Gastrocnemius medialis (tissue), 4 donors: Measurements from ENCODE around the gene LRP11. TPM values are rescaled to one million over a fixed set of nuclear protein-coding genes. Genes with fewer than 3 reads are reported as not detected.
A peak's percentile ranks its signal among the peaks of the same experiment; 100 is the strongest.
"Not testable (repeated sequence)": the region's sequence is repeated elsewhere in the genome, so short reads cannot be mapped to it uniquely, and the experiment has no call there.

ENCODE experiments used
- ATAC-seq, 2 donors: fragments of 150-250 bp; one replicate each; pipeline ENCODE4 v1.9.1; 2016
- DNase-seq, 2 donors: peaks; one replicate each; pipeline ENCODE4 v3.0.0-alpha.2; 2019
- H3K27ac ChIP-seq, 4 donors: fragments of 200-600 bp; sonication (generic); 1 replicate in 1 of 4; 2 replicates in 3 of 4; pipeline ENCODE4 v1.5.1; 2016 to 2018; ENCODE audit warnings: mild to moderate bottlenecking in 2 of 4, moderate library complexity in 1 of 4
- H3K27me3 ChIP-seq, 3 donors: fragments of 200-600 bp; sonication (generic) in 2 of 3; 1 replicate in 1 of 3; 2 replicates in 2 of 3; pipeline versions ENCODE4 v1.5.1 to v1.6.0; 2016 to 2019; ENCODE audit warnings: mild to moderate bottlenecking in 1 of 3, moderate library complexity in 1 of 3
- H3K36me3 ChIP-seq, 2 donors: fragments of 200-600 bp; sonication (generic) in 1 of 2; one replicate each; pipeline ENCODE4 v1.5.1; 2017 to 2018
- H3K4me1 ChIP-seq, 2 donors: fragments of 200-600 bp; sonication (generic) in 1 of 2; one replicate each; pipeline ENCODE4 v1.5.1; 2016 to 2017; ENCODE audit warnings: mild to moderate bottlenecking in 2 of 2
- H3K4me3 ChIP-seq, 4 donors: fragments of 200-600 bp; sonication (generic) in 3 of 4; 1 replicate in 1 of 4; 2 replicates in 3 of 4; pipeline ENCODE4 v1.5.1; 2016 to 2019; ENCODE audit warnings: mild to moderate bottlenecking in 2 of 4
- H3K9me3 ChIP-seq, 3 donors: fragments of 200-600 bp; sonication (generic) in 2 of 3; 1 replicate in 1 of 3; 2 replicates in 2 of 3; pipeline ENCODE4 v1.5.1; 2016 to 2019
- CTCF ChIP-seq, 5 experiments: fragments of 450-650 bp in 3 of 5; fragments of 200-600 bp in 2 of 5; sonication (generic) in 2 of 5; IDR thresholded peaks in 4 of 5; conservative IDR thresholded peaks in 1 of 5; 1 replicate in 4 of 5; 2 replicates in 1 of 5; pipeline ENCODE4 v1.5.1; 2016 to 2019; ENCODE audit warnings: antibody characterized with exemption in 5 of 5, mild to moderate bottlenecking in 3 of 5, moderate library complexity in 3 of 5
- POLR2A ChIP-seq, 2 donors: fragments of 450-650 bp; IDR thresholded peaks; one replicate each; pipeline ENCODE4 v1.6.1; 2017; ENCODE audit warnings: antibody characterized with exemption in 2 of 2, mild to moderate bottlenecking in 2 of 2, moderate library complexity in 2 of 2
- in situ Hi-C, 4 donors: fragments of 200-750 bp; cut with MboI; loops; one replicate each; pipeline versions ENCODE4 v1.15.0 to v1.8.0; 2017; ENCODE audit warnings: low sequenced_read_pairs in 4 of 4
- intact Hi-C: fragments of 100-400 bp; cut with DNase I; formaldehyde crosslinking; loops from one replicate; pipeline ENCODE4 v1.15.1; 2023; ENCODE audit warnings: low total_unique reads
- total RNA-seq, 4 donors: library from RNA; depleted of rRNA; stranded (reverse); fragments of >200 nt; gene quantifications; one replicate each; pipeline versions ENCODE4 v1.1.0 to v1.2.3, GENCODE V29; 2016

Gene LRP11
- total RNA-seq, 4 donors from 2014 or later, result 5.5 to 19.8 (median 6.1) TPM

GRCh38 chr6:149855040-149855654 is 9.0 kb downstream of the LRP11 start:
- Histone ChIP-seq H3K36me3 (no peaks in the 10 kb centered on the region), H3K27ac (no peak overlapping the region), H3K27me3 (no peaks in the 10 kb centered on the region), H3K9me3 (no peaks in the 10 kb centered on the region), H3K4me3 (no peak overlapping the region), H3K4me1 (peaks cover 33 to 34% of the 10 kb centered on the region in 2 donors)
- in situ Hi-C loops, result no loop called here
- ATAC-seq, result no peak
- TF ChIP-seq POLR2A (IDR thresholded peaks at IDR 0.05) (no peak), CTCF (IDR thresholded peaks at IDR 0.05 in 4 of 5, conservative IDR thresholded peaks at IDR 0.05 in 1 of 5) (no peak)
- intact Hi-C loops, result no loop called here
- DNase-seq, result no peak

- H3K36me3 ChIP-seq, result no peaks in the 10 kb centered on the region
- no peak overlapping the region for H3K4me3 ChIP-seq
- no peak for ATAC-seq
- H3K27ac ChIP-seq, result no peak overlapping the region
- no peak for DNase-seq
- H3K4me1 ChIP-seq, result peaks cover 27 to 28% of the 10 kb centered on the region in 2 donors
- no peaks in the 10 kb centered on the region for H3K27me3 ChIP-seq
- in situ Hi-C loops, result no loop called here
- intact Hi-C loops, result no loop called here
- TF ChIP-seq CTCF (IDR thresholded peaks at IDR 0.05 in 4 of 5, conservative IDR thresholded peaks at IDR 0.05 in 1 of 5) (no peak), POLR2A (IDR thresholded peaks at IDR 0.05) (no peak)
- H3K9me3 ChIP-seq, result no peaks in the 10 kb centered on the region
These were observed 9.6 kb downstream of the LRP11 start for GRCh38 chr6:149854532-149854931.

- intact Hi-C loops, in situ Hi-C loops, H3K36me3 ChIP-seq, H3K27me3 ChIP-seq, H3K4me3 ChIP-seq, ATAC-seq, DNase-seq, H3K9me3 ChIP-seq, H3K27ac ChIP-seq: not testable (repeated sequence)
- peaks cover 25 to 26% of the 10 kb centered on the region in 2 donors for H3K4me1 ChIP-seq
These were observed 10.1 kb downstream of the LRP11 start for GRCh38 chr6:149854017-149854416.

GRCh38 chr6:149852881-149853280 is 11.3 kb downstream of the LRP11 start:
- in situ Hi-C loops (no loop called here), intact Hi-C loops (no loop called here)
- no peaks in the 10 kb centered on the region for H3K9me3 ChIP-seq
- H3K36me3 ChIP-seq, result no peaks in the 10 kb centered on the region
- H3K27ac ChIP-seq, result peak overlapping the region; percentile 47 to 75 (median 64)
- H3K4me1 ChIP-seq, result peaks cover 25 to 29% of the 10 kb centered on the region in 2 donors
- TF ChIP-seq CTCF (IDR thresholded peaks at IDR 0.05 in 4 of 5, conservative IDR thresholded peaks at IDR 0.05 in 1 of 5) (no peak), POLR2A (IDR thresholded peaks at IDR 0.05) (no peak)
- no peak overlapping the region for H3K4me3 ChIP-seq
- ATAC-seq (no peak), DNase-seq (no peak)
- H3K27me3 ChIP-seq, result no peaks in the 10 kb centered on the region

- in situ Hi-C loops, result no loop called here
- no peaks in the 10 kb centered on the region for H3K27me3 ChIP-seq
- peaks cover 27 to 36% of the 10 kb centered on the region in 2 donors for H3K4me1 ChIP-seq
- H3K9me3 ChIP-seq, result no peaks in the 10 kb centered on the region
- DNase-seq, result peak in 1 of 2 donors; percentile 39
- TF ChIP-seq CTCF (IDR thresholded peaks at IDR 0.05 in 4 of 5, conservative IDR thresholded peaks at IDR 0.05 in 1 of 5) (no peak), POLR2A (IDR thresholded peaks at IDR 0.05) (no peak)
- no peaks in the 10 kb centered on the region for H3K36me3 ChIP-seq
- peak overlapping the region; percentile 47 to 75 (median 64) for H3K27ac ChIP-seq
- H3K4me3 ChIP-seq, result no peak overlapping the region
- intact Hi-C loops, result no loop called here
- ATAC-seq, result peak in 1 of 2 donors; percentile 54
These were observed 12.0 kb downstream of the LRP11 start for GRCh38 chr6:149852180-149852579.
